Esophagus squamous epithelium (tissue), 4 donors: Measurements from ENCODE around the gene MRAS.

Experiments
- CTCF ChIP-seq, 6 experiments: fragments of 450-650 bp in 4 of 6; fragments of 200-600 bp in 2 of 6; sonication (generic) in 2 of 6; IDR thresholded peaks; one replicate each; pipeline ENCODE4 v1.5.1; 2016 to 2019; ENCODE audit warnings: antibody characterized with exemption in 6 of 6, mild to moderate bottlenecking in 4 of 6, moderate library complexity in 4 of 6
- POLR2A ChIP-seq, 4 donors: fragments of 450-650 bp; IDR thresholded peaks; one replicate each; pipeline ENCODE4 v1.6.1; 2017; ENCODE audit warnings: antibody characterized with exemption in 4 of 4, mild to moderate bottlenecking in 4 of 4, moderate library complexity in 3 of 4

- TF ChIP-seq CTCF (IDR thresholded peaks at IDR 0.05) (no peak), POLR2A (IDR thresholded peaks at IDR 0.05) (no peak)
These were observed 21.9 kb downstream of the MRAS start for GRCh38 chr3:138370321-138370720.
